ENCODE measurements around the gene IER3IP1. TPM values are rescaled to one million over a fixed set of nuclear protein-coding genes. Genes with fewer than 3 reads are reported as not detected.
A peak's percentile ranks its signal among the peaks of the same experiment; 100 is the strongest.

IER3IP1 gene, protein sequence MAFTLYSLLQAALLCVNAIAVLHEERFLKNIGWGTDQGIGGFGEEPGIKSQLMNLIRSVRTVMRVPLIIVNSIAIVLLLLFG
- total RNA-seq (2021) (8.8 and 9.1 TPM in 2 replicates), Bru-seq, nascent RNA (percentile 70 among the genes with signal in this experiment), BruChase-seq, experiment 1, labeled RNA remaining after a 2-hour chase (percentile 82 among the genes with signal in this experiment), BruChase-seq, experiment 2, labeled RNA remaining after a 6-hour chase (percentile 94 among the genes with signal in this experiment)
- long read RNA-seq, transcript IER3IP1-201 (3 exons, 3,689 nt), result major isoform, 120 of 122 reads
- long read RNA-seq, partial matches to known transcripts, result 0 of 122 reads
- long read RNA-seq, other reads (novel, unspliced or antisense), result 2 of 122 reads

DNA sequence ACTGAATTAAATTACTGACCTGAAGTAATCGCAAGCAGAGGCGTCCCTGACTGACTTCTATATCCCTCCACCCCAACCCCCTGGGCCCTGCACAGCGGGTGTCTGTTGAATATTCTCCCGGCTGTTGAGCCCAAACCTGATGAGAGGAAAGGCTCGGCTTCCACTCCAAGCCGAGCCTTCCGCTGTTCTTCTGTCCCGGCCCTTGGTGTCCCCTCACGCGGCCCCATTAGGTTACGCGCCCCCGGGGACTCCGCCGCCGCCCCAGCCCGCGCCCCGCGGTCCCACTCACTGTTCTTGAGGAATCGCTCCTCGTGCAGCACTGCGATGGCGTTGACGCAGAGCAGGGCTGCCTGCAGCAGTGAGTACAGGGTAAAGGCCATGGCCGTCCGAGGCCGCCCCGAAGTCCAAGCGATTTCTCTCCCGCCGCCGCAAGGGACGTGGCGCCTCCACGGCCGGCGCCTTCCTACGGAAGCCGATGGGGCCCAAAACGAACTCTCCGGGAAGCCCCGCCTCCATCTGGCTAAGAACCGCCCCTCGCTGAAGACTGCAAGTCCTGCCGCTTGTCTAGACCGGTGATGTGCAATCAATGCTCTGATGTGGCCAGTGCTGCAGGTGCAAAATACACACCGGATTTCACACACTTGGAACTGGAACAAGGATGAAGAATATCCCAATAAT is at the start of gene IER3IP1:
Gene IER3IP1, minus strand, starts transcription at position 467 of the 678 bp plus-strand sequence. Its CDS starts 87 bp downstream, at position 380.
- intact Hi-C loops (cut with micrococcal nuclease; ENCODE audit: unreplicated experiment), result no loop called here
- CTCF ChIA-PET, result no interaction called here
- Histone ChIP-seq H3K36me3 (ENCODE audit: low read depth) (0 out of 2 replicates have a peak, but pooled peaks cover 8% of the 10 kb centered on the region), H2AFZ (peak within 1 kb of the TSS; percentile 99), H3F3A (ENCODE audit: insufficient read depth, low read depth) (peaks cover 9% of the 10 kb centered on the region; the same call in 1 of the 2 replicates), H3K27me3 (ENCODE audit: insufficient read depth, low read depth) (no peaks in the 10 kb centered on the region), H3K4me3 (peak within 1 kb of the TSS; percentile 94), H3K27ac (peak within 1 kb of the TSS; percentile 74), H3K4me2 (peak within 1 kb of the TSS; percentile 99), H3K79me2 (ENCODE audit: low read depth) (peaks cover 51% of the 10 kb centered on the region), H3K4me1 (replicated peaks; ENCODE audit: insufficient read depth) (peaks cover 14% of the 10 kb centered on the region), H4K20me1 (ENCODE audit: insufficient read depth) (peaks cover 4% of the 10 kb centered on the region; the same call in 1 of the 2 replicates), H3K9me2 (ENCODE audit: insufficient read depth) (no peaks in the 10 kb centered on the region), H3K9me3 (ENCODE audit: insufficient read depth, low read depth) (no peaks in the 10 kb centered on the region)
- DNase-seq, result peak; percentile 75 to 80
- POLR2A ChIA-PET (ENCODE audit: unreplicated experiment), result no interaction called here
- no TSS peak for BruUV-seq (replicated peaks)
- TF ChIP-seq EZH2 (IDR thresholded peaks at IDR 0.05; ENCODE audit: low read depth), result no peak
- TF ChIP-seq, protein P1, sequence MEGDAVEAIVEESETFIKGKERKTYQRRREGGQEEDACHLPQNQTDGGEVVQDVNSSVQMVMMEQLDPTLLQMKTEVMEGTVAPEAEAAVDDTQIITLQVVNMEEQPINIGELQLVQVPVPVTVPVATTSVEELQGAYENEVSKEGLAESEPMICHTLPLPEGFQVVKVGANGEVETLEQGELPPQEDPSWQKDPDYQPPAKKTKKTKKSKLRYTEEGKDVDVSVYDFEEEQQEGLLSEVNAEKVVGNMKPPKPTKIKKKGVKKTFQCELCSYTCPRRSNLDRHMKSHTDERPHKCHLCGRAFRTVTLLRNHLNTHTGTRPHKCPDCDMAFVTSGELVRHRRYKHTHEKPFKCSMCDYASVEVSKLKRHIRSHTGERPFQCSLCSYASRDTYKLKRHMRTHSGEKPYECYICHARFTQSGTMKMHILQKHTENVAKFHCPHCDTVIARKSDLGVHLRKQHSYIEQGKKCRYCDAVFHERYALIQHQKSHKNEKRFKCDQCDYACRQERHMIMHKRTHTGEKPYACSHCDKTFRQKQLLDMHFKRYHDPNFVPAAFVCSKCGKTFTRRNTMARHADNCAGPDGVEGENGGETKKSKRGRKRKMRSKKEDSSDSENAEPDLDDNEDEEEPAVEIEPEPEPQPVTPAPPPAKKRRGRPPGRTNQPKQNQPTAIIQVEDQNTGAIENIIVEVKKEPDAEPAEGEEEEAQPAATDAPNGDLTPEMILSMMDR (conservative IDR thresholded peaks at IDR 0.05), result no peak

DNA sequence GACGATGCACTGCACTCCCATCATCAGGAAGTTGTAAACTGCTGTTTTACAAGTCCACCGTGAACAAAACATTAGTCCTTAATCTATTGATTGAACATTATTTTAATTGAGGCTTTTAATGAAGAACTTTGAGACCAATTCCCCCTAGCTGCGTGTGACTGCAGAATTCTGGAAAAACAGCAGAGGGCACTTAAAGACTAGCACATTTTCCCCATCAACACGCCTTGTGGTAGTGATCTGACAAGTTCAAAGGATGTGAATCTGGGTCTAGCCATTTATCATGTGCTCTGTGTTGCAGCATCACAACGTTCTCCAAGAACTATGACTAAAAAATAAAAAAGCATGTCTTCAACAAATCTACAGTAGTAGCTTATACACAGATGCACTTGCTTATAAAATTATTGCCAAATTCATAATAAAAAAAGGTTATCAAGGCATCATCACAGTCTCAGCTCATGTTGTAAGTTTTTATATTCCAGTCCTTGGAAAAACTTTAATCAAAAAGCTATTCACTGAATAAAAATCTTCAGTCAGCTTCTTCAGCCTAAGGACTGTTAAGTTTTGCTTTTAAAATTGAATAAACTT is 39.5 kb upstream of the IER3IP1 start:
- Histone ChIP-seq H3F3A (ENCODE audit: insufficient read depth, low read depth) (no peaks in the 10 kb centered on the region), H2AFZ (no peak overlapping the region), H3K9me2 (ENCODE audit: insufficient read depth) (no peaks in the 10 kb centered on the region), H3K27ac (no peak overlapping the region), H3K4me1 (replicated peaks; ENCODE audit: insufficient read depth) (no peaks in the 10 kb centered on the region), H3K9me3 (ENCODE audit: insufficient read depth, low read depth) (no peaks in the 10 kb centered on the region), H3K4me2 (no peak overlapping the region), H3K27me3 (ENCODE audit: insufficient read depth, low read depth) (peaks cover 31% of the 10 kb centered on the region), H4K20me1 (ENCODE audit: insufficient read depth) (no peaks in the 10 kb centered on the region), H3K36me3 (ENCODE audit: low read depth) (no peaks in the 10 kb centered on the region), H3K79me2 (ENCODE audit: low read depth) (no peaks in the 10 kb centered on the region), H3K4me3 (no peak overlapping the region)
- POLR2A ChIA-PET (ENCODE audit: unreplicated experiment), result interaction anchor here (0.6 kb wide), 1 partner anchor 160 kb away, joined by 3 read pairs; no protein-coding TSS in a partner anchor
- no peak for TF ChIP-seq EZH2 (IDR thresholded peaks at IDR 0.05; ENCODE audit: low read depth)
- TF ChIP-seq, protein P1 (conservative IDR thresholded peaks at IDR 0.05), result peak; percentile 72
- CTCF ChIA-PET, result interaction anchor here (0.9 kb wide), 1 partner anchor 535 kb away, joined by 3 read pairs; no protein-coding TSS in a partner anchor
- no peak for DNase-seq
- intact Hi-C loops (cut with micrococcal nuclease; ENCODE audit: unreplicated experiment), result loop anchor here (1.0 kb wide), 1 partner anchor 534 kb away; no protein-coding TSS in a partner anchor
- no TSS peak for BruUV-seq (replicated peaks)

- Histone ChIP-seq H3K79me2 (ENCODE audit: low read depth) (no peaks in the 10 kb centered on the region), H3K9me2 (ENCODE audit: insufficient read depth) (no peaks in the 10 kb centered on the region), H2AFZ (no peak overlapping the region), H3K9me3 (ENCODE audit: insufficient read depth, low read depth) (no peaks in the 10 kb centered on the region), H3K36me3 (ENCODE audit: low read depth) (no peaks in the 10 kb centered on the region), H3K27ac (no peak overlapping the region), H3K4me1 (replicated peaks; ENCODE audit: insufficient read depth) (no peaks in the 10 kb centered on the region), H3K27me3 (ENCODE audit: insufficient read depth, low read depth) (peaks cover 65% of the 10 kb centered on the region), H3K4me3 (no peak overlapping the region), H4K20me1 (ENCODE audit: insufficient read depth) (no peaks in the 10 kb centered on the region), H3F3A (ENCODE audit: insufficient read depth, low read depth) (no peaks in the 10 kb centered on the region), H3K4me2 (no peak overlapping the region)
- no peak for DNase-seq
- ChIA-PET POLR2A (ENCODE audit: unreplicated experiment) (no interaction called here), CTCF (no interaction called here)
- TF ChIP-seq EZH2 (IDR thresholded peaks at IDR 0.05; ENCODE audit: low read depth), result no peak
- TF ChIP-seq, protein P1 (conservative IDR thresholded peaks at IDR 0.05), result no peak
- intact Hi-C loops (cut with micrococcal nuclease; ENCODE audit: unreplicated experiment), result no loop called here
- no TSS peak for BruUV-seq (replicated peaks)
These were observed 33.0 kb upstream of the IER3IP1 start for GRCh38 chr18:47209171-47209570.
